NCI-H2029 (cell line): Measurements from ENCODE around the gene BOLA1.
"Not testable (repeated sequence)": the region's sequence is repeated elsewhere in the genome, so short reads cannot be mapped to it uniquely, and the experiment has no call there.

Experiments
- DNase-seq: peaks from one replicate; lab custom pipeline; 2025; lab: John Stamatoyannopoulos, UW

The BOLA1 gene, protein sequence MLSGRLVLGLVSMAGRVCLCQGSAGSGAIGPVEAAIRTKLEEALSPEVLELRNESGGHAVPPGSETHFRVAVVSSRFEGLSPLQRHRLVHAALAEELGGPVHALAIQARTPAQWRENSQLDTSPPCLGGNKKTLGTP

DNA sequence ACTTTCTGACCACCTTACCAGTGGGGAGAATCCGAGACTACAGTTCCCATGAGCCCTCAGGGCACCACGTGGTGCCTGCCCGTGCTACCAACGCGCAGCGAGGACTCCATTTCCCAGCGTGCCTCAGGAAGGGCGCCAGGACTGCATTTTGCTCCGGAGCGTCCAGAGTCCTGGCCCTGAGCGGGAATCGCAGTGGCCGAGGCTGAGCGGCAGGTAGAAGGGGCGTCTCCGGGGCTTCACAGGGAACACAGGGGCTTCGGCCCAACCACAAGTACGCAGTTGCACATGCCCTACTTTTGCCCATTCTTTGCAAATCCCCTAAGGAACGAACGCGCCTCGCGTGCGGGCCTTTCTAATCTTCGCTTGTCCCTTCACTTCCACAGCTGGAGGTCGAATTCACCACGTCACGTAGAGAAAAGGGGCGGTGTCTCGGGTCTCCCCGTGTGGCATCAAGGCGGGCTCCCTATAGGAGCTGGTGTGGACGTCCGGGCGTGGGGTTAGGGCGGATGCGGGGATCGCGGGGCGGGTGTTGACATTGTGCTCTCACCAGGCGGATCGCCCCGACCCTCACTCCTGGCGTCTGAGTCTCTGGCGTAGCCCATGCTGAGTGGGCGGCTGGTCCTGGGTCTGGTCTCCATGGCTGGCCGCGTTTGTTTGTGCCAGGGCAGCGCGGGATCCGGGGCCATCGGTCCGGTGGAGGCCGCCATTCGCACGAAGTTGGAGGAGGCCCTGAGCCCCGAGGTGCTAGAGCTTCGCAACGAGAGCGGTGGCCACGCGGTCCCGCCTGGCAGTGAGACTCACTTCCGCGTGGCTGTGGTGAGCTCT lies at the start of gene BOLA1:
Gene BOLA1, plus strand, starts transcription at position 109 of the 825 bp plus-strand sequence. Its CDS starts 492 bp downstream, at position 601.
- peak; percentile 89 for DNase-seq

DNA sequence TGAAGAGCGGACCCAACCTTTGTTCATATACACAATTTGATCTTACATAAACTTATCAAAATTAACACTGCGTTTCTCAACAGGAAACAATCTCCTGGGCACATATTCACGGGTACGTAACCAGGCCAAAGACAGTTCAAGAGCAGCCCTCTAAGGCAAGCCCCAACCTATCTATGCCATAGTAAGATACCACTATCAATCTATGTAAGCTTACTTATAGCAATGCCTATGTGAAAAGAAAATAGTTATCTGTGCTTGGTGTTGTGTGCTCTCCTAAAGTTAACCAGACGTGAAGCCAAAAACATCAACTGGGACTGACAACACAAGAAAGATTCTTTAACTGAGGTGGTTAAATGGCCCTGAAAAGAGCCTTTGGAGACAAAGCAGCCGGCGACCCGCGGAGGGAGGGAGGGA lies 49.4 kb upstream of the BOLA1 start:
- no peak for DNase-seq

DNA sequence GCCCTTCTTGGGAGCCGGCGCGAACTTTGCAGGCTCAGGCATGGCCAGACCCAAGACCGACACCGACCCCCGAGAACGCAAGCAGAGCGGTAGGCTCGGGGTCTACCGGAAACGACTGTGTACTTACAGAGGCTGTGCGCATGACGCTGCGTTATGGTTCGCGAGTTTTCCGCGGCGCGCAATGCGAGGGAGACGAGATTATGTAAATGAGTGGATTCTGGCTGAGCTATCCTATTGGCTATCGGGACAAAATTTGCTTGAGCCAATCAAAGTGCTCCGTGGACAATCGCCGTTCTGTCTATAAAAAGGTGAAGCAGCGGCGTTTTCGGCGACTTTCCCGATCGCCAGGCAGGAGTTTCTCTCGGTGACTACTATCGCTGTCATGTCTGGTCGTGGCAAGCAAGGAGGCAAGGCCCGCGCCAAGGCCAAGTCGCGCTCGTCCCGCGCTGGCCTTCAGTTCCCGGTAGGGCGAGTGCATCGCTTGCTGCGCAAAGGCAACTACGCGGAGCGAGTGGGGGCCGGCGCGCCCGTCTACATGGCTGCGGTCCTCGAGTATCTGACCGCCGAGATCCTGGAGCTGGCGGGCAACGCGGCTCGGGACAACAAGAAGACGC lies 48.5 kb upstream of the BOLA1 start:
- DNase-seq, result not testable (repeated sequence)

DNA sequence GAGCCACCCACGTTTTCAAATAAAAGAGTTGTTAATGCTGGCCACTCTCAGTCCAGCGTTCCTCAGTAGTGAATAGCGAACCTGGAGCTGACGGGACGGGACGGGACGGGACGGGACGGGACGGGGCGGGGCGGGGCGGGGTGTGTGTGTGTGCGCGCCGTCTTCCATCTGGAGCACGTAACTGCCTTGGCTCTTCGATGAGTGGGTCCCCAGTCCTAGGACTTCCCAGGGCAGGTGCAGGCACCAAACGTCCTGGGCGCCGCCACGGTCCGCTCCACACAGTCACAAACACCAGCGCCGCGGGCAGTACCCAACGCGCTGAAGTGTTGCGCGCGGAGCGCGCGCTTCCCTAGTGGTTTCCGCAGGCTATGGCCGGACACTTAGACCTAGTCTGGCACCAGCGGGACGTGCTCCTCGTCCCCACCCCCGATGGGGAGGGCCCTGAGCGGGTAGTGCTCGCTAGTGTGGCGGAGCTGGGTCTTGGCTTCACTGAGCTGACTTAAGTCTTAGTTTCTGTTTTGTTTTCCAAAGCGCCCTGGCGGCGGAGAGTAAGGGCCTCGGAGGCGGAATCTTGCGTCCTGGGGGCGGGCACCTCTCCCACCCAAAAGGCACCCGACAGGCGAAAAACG lies 47.7 kb upstream of the BOLA1 start:
- DNase-seq, result not testable (repeated sequence)

DNA sequence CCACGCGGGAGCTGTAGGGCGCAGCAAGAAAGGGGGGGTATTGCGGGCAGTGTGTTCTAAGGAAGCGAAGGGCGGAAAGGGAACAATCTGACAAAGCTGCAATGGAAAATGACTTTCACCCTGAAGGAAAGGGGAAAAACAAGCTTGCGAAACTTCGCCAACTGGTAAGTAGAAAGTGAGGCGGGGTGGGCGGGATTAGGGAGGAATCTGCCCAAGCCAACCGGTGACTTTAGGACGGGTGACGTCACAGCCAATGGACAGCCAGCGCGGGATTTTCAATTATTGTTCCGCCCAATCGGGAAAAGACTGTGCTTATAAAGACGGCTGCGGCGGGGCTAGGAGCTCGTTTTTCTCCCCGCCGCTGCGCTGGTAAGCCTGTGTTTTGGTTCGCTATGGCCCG lies 47.1 kb upstream of the BOLA1 start:
- not testable (repeated sequence) for DNase-seq

DNA sequence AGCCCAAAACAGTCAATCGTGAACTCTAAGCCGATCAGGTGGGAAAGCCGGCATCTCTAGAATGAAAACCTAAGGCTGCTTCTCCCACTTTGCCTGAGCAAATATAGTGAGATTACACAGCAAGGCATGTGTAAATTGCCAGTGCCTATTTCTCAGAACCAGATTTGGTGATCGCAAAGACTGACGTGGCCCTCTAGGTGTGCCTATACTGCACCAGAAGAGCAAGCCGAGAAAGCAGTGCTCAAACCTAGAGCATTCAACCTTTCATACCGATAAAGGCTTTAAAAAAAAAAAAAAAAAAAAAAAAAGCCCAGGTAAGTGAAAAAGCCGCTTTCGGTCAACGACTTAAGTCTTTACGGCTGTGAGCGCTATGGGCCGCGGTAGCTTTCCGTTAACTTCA lies 39.1 kb upstream of the BOLA1 start:
- not testable (repeated sequence) for DNase-seq

DNA sequence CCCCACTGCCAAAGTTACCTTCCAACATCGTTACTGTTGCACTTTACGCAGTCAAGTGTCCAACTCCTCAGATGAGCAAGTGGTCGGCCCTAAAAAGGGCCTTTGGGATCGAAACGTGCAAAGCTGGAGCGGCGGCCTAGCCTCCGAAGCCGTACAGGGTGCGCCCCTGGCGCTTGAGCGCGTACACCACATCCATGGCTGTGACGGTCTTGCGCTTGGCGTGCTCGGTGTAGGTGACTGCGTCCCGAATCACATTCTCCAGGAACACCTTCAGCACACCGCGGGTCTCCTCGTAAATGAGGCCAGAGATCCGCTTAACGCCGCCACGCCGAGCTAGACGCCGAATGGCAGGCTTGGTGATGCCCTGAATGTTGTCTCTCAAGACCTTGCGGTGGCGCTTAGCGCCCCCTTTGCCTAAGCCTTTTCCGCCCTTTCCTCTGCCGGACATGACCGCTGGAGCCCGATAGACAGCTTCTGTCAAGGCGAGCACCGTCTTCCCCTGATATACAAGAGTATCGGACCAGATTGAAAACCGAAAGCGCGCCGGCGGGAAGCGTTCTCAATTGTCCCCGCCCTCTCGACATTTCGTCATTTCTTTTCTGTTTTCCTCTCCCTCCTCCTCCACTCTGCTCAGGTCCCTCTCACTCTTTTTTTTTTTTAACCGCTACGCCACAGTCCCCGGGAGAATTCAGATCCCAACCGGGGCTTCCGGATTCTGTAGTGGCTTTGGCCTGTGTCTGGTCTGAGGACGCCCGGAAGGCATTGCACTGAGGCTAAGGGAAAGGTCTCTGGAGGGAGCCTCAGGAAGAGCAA lies 38.5 kb upstream of the BOLA1 start:
- DNase-seq, result not testable (repeated sequence)

DNA sequence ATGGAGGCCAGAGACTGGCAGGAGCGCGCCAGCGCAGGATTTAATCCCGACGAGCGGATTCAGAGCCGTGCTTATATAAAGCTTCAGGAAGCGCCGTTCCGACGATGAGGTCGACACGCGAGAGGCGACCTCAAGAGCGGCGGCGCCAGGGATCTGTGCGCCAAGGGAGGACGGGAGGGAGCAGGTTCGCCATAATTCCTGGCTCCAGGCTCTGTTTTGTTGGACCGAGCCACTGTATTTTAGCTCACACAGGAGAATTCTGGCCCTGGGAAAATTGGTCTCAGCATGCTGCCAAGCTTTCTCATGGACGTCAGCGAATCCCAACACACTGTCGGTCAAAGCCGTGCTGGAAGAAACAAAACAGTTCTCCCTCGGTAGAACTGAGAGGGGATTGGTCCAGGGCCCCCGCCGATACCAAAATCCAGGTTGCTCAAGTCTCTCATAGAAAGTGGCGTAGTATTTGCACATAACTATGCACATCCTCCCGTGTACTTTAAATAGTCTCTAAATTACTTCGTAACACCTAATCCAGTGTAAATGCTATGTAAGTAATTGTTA lies 37.8 kb upstream of the BOLA1 start:
- DNase-seq, result not testable (repeated sequence)

DNA sequence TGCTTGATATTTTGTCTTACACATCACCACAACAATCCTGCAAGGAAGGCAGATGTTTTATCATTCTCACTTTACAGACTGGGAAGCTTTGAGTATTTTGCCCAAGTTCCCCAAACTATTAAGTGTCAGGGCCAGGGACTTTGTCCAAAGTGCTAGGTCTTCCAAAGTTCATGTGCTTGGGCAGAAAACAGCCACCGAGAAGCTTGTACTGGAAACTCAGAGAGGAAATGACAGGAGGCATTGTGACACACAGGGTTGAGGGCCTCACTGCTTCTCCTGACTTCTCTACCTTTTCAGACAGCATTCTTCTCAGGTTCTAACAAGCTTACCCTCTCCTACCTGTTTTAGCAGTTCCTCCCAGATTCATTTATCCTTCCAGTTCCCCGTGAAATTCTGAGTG lies 32.5 kb upstream of the BOLA1 start:
- not testable (repeated sequence) for DNase-seq

DNA sequence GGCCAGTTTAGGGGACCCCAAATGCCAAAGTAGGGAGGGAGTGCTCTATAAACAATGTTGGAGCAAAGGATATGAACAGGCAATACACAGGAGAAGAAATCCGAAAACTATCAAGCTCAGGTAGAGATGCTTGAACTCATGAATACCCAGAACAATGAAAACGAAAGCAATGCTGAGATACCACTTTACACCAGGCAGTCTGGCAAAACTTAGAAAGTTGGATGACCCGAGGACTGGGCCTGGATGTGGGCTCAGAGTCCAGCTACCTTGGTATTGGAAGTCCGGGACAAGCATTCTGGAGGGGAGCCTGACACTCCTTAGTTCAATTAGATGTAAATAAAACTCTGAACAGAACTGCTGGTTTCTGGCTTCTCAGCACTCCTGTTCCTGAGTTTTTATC lies 26.3 kb upstream of the BOLA1 start:
- not testable (repeated sequence) for DNase-seq

DNA sequence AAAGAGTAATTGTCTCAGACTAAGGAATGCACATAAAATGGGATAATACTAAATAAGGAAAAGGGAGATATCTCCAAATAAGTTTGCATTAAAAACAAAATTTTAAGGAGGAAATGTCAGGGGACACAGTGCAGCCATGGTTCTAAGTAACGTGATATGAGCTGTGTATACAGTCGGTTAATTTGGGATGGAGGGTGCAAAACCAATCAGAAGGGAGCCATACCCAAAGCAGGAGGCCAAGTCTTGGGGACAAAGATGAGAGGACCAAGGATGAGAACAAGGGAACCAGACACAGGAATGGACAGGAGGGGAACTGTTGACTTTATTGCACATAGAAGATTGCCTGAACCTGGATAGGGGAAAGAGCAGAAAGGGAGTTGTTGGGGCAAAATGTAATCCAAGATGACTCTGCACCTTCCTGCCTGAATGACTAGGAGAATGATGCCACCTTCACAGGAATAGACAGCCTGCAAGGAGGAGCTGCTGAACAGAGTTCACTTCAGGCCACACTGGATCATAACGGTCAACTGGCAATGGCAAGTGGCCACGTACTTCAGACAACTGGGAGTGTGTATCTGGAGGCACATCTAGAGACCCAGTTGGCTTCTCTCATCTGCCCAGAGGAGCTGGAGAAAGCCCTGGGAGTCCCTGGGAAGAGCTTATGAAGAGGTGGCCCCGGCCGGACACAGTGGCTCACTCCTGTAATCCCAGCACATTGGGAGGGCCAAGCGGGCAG lies 22.0 kb upstream of the BOLA1 start:
- DNase-seq, result no peak

DNA sequence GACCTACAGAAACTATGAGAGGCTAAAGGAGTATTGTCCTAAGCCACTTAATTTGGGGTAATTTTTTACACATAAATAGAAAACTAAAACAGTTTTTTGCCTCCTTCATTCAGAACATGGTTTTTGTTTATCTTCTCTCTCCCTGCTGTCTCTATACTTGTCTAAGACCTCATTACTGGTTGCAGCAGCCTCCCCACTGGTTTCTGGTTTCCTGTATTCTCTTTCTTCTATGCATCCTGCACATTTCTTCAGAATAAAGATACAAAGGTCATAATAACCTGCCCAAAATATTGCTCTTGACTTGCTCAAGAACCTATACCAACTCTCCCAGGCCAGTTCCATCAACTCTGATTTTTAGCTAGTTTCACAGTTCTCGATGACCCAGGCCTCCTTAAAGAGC lies 19.8 kb upstream of the BOLA1 start:
- DNase-seq, result no peak

DNA sequence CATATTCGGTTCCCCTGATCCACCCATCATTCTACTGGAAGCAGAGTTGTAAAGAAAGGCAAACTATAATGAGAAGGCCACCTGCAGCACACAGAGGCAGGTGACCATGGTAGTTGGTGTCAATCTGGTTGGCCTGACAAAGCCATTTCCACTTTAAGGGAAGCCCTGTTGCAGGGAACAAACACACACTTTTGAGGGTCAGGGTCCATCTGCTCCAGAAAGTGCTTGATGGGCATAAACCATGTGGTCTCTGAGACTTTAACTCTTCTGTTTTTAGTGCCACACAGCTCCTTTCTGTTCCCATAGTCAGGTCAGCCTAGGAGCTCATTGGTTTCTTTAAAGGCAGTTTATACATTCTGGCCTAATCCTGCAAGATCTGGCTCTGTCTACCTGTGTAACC lies 17.5 kb upstream of the BOLA1 start:
- no peak for DNase-seq

DNA sequence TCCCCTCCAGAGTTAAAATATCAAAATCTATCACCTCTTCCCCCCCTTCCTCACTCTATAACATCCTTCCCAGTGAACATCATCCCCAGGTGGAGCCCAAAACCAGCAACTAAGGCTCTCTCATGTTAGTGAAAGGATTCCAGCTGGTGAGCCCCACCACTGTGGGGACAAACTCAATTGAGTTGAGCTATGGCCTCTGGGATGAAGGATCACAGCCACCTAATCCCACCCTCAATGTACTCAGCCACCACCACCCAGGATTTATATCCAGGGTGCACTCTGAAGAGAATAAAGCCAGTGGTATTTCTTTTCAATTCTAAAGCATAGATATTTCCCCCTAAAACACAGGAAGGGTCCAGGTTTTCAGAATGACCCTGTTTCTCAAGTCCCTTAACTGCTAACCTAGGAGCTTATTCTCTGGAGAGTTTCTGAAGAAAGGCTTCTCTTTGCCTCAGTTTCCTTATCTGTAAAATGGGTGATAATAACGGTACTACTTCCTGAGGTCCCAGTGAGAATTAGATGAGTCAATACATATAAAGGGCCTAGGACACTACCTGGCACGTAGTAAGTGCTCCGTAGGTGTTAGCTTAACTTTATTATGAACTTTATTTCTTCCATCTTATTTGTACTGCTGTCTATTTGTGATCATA lies 15.6 kb upstream of the BOLA1 start:
- DNase-seq, result no peak

DNA sequence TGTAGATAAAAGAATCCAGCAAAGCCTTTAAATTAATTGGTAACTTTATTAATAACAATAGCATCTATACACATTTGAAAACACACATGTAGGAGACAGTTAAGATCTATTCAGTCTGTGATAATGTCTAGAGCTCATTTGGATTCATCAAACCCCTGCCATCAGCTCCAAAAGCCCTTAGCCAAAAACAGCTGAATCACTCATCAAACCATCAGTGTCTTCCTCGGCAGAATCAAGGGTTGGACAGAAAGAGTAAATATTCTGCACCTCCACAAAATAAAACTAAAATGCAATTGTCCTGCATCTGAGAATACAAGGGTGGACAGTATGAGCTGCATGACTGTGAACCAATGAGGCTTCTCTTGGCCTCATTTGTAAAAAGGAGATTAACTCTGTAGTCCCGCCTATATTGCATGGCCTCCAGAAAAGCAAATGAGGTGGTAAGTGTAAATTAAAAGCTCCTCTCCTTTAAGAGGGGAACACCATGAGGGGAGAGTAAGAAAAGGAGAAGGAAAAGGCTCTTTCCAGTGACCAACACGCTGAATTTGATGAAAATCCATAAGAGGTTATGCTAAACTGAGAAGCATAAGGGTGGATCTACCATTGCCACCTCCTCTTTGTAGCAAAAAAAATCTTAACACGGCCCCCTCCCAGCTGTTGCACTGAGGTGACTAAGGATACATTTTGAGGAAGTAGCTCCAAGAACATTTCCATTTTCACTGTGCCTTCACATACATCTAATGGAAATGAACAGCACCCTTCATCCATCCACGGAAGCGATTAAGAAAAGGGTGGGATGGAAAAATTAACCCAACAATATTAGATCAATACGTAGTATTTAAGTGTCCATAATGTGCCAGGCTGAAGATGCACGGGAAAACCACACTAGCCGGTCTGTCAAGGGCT lies 14.7 kb upstream of the BOLA1 start:
- no peak for DNase-seq

DNA sequence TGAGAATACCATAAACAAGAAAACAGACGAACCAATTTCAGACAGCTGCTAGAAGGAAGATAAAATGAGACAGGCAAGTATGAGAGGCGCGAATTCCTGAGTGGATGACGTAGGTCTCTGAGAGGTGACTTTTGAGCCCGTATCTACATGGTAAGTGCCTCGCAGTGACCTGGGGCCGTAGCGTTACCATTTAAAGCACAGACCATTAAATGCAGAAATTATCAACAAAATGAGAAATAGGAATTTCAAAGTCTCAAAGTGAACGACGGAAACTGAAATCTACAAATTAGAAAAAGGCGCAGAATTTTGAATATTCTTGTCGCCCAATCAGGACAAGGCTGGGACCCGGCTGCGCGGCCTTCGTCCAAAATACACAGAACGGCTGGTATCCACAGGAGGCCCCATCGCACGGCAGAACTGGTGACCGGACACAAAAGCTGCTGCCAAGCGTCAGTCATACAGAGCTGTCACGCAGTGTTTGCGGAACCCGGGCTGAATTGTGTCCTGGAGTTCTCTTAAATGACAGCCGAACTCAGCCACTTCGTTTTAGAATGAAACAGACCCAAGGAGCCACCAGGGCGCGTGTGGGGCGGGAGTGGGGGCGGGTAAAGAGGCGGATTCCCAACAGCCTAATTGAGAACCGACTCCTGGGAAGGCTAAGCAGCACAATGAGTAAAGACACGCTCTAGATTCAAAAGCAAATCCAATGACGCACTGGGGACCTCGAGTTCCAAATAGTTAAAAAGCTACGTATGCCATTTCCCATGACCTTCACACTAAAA lies 13.8 kb upstream of the BOLA1 start:
- DNase-seq, result peak; percentile 83

DNA sequence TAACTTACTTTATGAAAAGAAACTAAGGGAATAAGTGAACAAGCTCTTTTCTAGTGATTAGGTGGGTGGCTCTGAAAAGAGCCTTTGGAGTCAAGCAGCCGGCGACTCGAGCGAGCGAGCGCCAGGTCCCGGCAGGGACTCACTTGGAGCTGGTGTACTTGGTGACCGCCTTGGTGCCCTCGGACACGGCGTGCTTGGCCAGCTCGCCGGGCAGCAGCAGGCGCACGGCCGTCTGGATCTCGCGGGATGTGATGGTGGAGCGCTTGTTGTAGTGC lies 13.3 kb upstream of the BOLA1 start:
- not testable (repeated sequence) for DNase-seq

DNA sequence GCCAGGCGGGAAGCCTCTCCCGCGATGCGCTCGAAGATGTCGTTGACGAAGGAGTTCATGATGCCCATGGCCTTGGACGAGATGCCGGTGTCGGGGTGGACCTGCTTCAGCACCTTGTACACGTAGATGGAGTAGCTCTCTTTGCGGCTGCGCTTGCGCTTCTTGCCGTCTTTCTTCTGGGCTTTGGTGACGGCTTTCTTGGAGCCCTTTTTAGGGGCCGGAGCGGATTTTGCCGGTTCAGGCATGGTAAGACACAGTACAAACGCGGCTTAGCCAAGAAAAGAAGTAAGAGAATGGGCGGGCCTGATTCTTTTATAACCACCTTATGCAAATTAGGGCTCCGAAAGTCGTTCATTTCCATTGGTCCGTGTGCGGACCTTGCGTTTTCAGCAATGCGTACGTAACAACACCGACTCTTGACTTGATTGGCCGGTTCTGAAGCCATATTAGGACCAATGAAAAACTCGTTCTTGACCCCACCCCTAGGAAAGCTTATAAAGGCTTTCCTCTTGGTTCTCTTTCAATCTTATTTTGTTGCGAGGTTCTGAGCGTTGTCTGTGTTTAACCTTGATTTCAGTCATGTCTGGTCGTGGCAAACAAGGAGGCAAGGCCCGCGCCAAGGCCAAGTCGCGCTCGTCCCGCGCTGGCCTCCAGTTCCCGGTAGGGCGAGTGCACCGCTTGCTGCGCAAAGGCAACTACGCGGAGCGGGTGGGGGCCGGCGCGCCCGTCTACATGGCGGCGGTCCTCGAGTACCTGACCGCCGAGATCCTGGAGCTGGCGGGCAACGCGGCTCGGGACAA lies 12.8 kb upstream of the BOLA1 start:
- peak; percentile 98 for DNase-seq
